Inferior parietal cortex (tissue), 1 donor: ENCODE measurements around the gene ZNF585A.
A peak's percentile ranks its signal among the peaks of the same experiment; 100 is the strongest.
"Not testable (repeated sequence)": the region's sequence is repeated elsewhere in the genome, so short reads cannot be mapped to it uniquely, and the experiment has no call there.

Source experiments
- DNase-seq: peaks from one replicate; pipeline ENCODE4 v3.0.0-alpha.2; 2016; ENCODE audit errors: extremely low spot score

ZNF585A gene

DNA sequence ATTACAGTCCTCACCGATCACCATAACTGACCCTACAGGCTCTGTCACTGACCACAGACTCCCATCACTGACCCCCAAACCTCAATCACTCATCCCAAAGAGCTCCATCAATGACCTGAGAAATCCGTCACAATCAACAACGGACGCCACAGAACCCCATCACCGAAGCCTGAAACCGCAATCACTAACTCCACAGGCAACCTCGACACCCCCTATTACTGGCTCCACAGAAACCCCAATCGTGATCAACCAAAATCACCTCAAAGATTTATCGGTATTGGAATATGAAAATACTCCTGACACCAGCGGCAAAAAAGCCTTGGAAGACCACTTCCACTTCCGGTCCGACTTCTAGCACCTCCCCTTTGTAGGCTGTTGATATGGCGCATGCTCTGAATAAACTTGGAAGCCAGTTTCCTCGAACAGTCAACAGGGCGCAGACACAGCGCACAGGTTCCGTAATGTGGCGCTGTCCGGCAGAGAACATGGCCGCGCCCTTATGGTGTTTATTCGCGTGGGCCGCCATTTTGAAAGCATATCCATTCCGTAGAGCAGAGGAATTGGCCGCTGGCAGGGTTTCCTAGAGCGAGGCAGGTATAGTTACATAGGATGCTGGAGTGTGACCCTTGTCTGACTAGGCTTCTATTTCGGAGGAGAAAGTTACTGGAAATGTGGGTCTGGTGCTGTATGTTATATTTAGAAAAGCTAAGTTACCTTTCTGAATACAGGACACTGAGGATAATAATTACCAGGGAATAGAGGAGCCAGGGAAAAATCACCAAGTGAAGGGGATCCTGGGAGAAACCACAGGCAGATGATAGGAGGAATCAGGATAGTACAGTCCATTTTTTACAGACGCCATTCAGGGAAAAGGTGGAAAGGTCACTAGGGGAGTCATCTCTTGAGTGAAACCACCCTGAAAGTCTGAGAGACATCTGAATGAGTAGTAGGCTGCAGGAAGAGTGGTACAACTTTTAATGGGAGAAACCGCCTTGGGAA is at the start of gene ZNF585A:
Gene ZNF585A (minus strand): TSS at position 328 of the 999 bp plus-strand sequence. CDS start 2,785 bp downstream, outside the sequence.
- DNase-seq: peak; percentile 99

DNA sequence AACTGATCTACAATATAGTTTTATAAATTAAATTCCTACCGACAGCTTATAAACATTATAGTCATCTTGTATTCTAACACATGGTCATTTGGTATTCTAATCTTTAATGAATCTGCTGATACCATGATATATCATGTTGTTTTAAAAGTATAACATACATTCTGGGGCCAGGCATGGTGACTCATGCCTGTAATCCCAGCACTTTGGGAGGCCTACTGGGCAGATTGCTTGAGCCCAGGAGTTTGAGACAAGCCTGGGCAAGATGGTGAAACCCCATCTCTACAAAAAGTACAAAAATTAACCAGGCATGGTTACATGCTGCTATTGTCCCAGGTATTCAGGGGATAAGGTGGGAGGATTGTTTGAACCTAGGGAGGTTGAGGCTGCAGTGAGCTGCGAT is 48.6 kb upstream of the ZNF585A start:
- no peak for DNase-seq

DNA sequence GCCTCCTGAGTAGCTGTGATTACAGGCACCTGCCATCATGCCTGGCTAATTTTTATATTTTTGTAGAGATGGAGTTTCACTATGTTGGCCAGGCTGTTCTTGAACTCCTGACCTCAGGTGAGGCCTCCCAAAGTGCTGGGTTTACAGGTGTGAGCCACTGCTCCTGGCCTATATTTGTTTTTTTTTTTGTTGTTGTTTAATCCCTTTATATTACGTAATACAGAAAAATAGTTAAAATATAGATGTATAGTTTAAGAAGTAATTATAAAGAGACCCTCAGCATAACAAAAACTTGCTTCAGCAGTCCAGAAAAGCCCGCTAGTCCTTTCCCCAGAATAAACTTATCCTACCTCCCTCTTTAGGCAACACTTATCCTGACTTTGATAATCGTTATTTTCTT is 47.9 kb upstream of the ZNF585A start:
- DNase-seq: no peak

DNA sequence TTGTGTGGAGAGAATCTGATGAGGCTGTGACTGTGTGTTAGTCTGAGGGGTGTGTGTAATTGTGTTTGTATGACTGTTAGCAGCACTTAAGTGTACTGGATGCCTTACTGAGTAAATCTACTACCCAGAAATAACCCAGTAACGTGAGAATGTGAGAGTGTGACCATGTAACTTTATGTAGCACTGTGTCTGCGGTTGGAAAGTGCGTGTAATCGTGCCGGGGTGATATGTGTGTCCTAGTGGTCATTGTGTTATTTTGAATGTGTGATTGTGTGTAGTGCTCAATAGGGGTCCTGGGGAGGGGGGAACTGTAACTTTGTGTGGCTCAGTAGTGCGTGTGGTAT is 46.1 kb upstream of the ZNF585A start:
- DNase-seq: no peak

DNA sequence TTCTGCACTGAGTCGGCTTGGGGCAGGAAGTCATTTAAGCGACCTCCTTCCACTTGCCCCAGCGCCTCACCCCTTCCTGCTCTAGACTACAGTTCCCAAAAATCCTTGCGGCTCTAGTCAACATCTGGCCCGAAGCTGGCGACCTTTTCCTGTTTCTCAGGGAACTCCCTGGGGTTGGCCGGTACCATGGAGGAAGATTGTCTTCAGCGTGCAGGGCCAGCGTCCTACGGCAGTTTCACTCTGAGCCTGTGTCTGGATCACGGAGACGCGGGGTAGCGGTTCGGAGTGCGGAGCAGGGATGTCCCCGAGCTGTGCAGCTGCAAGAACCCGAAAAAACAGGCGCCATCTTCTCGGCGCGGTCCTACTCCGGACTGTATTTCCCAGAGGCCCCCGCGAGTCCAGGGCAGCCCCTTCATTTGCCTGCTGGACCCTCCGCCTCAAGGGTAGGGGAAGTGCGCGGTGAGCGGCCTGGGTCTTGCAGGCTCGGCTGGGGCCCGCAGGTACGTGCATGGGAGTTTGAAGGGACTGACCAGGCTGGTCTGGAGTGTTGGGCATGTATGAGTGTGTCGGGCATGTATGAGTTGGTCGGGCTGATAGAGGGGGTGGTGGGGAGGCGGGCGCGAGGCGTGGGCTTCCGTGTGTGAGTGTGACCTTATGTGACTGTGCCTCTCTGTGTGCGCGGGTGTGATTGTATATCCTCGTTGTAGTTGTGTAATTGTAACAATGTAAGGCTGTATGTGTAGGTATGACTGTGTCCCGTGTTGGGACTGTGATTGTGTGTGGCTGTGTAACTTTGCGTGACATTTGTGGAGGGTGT is 45.5 kb upstream of the ZNF585A start, which contains the start of gene ZNF383:
Gene ZNF383 (plus strand): TSS at position 440 of the 817 bp plus-strand sequence. CDS start 12,240 bp downstream, outside the sequence.
- peak; percentile 95 for DNase-seq

DNA sequence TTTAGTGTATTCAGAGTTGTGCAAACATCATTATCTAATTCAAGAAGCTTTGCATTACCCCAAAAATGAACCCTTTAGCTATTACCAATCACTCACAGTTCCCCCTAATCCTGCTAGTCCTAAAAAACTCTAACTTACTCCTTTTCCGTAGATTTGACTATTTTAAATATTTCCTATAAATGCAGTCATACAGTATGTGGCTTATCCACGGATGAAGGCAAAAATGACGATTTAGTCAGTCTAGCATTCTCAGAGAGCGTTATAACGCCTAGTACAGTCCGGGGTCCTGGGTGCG is 44.9 kb upstream of the ZNF585A start:
- DNase-seq: no peak

DNA sequence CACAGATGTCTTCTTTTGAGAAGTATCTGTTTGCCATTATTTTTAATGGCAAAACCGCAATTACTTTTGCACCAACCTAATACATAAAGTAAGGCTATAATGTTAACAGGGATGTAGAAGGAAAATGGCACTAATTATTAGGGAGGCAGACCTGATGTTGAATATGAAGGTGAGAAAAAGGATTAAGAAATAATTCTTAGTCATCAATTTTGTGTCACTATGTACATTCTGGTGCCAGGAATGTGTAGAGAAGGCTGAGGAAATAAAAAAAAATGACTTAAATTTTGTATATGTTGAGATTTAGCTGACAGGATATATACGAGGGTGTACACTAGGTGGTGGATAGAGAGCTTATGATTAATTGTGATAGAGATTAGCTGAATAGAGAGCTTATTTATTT is 25.3 kb upstream of the ZNF585A start:
- DNase-seq: no peak

DNA sequence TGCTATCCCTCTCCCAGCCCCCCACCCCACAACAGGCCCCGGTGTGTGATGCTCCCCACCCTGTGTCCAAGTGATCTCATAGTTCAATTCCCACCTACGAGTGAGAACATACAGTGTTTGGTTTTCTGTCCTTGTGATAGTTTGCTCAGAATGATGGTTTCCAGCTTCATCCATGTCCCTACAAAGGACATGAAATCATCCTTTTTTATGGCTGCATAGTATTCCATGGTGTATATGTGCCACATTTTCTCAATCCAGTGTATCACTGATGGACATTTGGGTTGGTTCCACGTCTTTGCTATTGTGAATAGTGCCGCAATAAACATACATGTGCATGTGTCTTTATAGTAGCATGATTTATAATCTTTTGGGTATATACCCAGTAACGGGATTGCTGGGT is 24.6 kb upstream of the ZNF585A start:
- DNase-seq: not testable (repeated sequence)

DNA sequence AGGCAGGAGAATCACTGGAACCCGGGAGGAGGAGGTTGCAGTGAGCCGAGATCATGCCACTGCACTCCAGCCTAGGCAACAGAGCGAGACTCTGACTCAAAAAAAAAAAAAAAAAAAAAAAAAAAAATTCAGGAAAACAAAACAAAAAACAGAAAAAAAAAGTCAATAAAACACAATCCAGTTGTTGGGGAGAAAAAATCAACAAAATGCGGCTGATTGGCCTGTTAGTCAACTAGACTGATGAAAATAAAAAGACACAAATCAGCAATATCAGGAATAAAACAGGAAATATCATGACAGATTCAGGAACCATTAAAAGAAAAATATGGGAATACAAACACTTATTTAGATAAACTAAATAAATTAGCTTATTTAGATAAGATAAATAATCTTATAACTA is 22.8 kb upstream of the ZNF585A start:
- not testable (repeated sequence) for DNase-seq

DNA sequence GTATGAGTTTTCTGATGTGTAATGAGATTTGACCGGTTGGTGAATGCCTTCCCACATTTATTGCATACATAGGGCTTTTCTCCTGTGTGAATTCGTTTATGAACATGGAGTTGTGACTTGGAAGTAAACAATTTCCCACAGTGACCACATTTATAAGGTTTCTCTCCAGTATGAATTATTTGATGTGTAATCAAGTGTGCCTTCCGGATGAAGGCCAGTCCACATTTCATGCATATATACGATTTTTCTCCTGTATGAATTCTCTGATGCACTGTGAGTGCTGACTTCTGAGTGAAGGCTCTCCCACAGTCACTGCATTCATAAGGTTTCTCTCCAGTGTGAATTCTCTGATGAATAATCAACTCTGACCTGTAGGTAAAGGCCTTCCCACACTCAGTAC is 13.6 kb upstream of the ZNF585A start:
- not testable (repeated sequence) for DNase-seq

DNA sequence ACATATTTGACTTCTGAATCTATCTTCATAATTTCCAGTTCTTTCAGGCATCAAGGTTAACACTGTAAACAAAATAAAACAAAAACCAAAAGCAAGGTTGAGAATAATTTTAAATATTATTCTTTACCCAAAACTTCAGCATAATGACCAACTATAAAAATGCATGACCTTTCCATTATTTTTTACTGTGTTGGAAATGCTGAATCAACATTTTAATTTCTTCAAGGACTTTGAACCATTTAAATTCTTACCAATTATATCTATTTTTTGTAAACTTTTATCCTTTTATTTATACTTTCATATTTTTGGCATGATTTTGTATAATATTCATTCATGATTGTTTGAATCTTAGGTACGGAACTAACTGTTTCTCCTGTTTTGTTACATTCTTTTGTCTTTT is 6.9 kb downstream of the ZNF585A start:
- no peak for DNase-seq

DNA sequence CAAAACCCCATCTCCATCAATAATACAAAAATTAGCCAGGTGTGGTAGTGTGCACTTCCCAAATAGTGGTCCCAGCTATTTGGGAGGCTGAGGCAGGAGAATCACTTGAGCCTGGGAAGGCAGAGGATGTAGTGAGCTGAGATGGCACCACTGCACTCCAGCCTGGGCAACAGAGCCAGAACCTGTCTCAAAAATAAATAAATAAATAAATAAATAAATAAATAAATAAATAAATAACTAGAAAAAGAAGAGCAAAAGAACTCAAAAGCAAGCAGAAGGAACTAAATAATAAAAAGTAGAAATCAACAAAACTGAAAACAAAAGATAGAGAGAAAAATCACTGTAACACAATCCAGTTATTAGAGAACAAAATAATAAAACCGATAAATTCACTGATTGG is 12.3 kb downstream of the ZNF585A start:
- DNase-seq: no peak

DNA sequence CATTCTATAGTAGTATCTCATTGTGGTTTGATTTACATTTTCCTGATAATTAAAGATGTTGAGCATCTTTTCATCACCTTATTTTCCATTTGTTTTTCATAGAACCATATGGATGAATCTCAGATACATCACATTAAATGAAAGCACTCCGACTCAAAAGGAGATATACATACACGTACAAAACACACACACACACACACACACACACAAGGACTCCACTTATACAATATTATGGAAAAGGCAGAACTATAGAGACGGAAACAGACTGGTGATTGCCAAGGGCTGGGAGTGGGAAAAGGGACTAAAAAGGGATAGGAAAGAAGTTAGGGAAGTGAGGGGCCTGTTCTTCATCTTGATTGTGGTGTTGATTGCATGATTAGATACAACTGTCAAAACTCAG is 24.3 kb downstream of the ZNF585A start:
- DNase-seq: no peak

DNA sequence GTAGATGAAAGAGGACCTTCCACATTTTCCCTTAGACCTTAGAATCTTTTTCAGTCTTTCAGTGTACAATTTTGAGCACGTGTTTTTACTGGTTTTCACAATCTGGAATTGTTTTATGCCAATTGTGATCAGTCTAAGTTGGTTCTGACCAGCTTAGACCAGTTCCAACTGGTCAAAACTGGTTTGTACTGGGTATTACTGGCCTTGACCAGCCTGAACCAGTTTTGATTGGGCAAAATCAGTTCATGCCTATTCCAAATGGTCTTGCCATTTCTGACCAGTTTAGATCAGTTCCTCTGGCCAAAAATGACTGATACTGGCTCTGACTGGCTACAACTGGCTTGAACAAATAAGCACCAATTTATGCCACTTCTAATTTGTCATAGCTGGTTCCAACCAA is 36.4 kb downstream of the ZNF585A start:
- no peak for DNase-seq

DNA sequence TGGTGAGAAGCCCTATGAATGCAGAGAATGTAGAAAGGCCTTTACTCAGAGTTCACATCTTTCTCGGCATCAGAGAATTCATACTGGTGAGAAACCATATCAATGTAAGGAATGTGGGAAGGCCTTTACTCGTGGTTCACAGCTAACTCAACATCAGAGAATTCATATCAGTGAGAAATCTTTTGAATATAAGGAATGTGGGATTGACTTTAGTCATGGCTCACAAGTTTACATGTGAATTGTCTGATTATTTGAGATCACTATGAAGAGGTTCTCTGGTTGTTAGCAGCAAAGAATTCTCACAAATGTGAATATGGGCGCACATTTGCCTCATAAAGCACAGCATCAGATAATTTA is 43.7 kb downstream of the ZNF585A start:
- no peak for DNase-seq

DNA sequence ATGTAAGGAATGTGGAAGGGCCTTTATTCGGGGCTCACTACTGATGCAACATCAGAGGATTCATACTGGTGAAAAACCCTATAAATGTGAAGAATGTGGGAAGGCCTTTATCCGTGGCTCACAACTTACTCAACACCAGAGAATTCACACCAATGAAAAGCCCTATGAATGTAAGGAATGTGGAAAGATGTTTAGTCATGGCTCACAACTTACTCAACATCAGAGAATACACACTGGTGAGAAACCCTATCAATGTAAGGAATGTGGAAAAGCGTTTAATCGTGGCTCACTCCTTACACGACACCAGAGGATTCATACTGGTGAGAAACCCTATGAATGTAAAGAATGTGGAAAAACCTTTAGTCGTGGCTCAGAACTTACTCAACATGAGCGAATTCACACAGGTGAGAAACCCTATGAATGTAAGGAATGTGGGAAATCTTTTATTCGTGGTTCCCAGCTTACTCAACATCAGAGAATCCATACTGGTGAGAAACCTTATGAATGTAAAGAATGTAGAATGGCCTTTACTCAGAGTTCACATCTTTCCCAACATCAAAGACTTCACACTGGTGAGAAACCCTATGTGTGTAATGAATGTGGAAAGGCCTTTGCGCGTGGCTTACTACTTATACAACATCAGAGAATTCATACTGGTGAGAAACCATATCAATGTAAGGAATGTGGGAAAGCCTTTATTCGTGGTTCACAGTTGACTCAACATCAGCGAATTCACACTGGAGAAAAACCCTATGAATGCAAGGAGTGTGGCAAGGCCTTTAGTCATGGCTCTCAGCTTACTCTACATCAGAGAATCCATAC is 44.3 kb downstream of the ZNF585A start:
- no peak for DNase-seq

DNA sequence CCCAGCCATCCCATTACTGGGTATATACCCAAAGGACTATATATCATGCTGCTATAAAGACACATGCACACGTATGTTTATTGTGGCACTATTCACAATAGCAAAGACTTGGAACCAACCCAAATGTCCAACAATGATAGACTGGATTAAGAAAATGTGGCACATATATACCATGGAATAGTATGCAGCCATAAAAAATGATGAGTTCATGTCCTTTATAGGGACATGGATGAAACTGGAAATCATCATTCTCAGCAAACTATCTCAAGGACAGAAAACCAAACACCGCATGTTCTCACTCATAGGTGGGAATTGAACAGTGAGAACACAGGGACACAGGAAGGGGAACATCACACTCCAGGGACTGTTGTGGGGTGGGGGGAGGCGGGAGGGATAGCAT is 50.4 kb downstream of the ZNF585A start:
- not testable (repeated sequence) for DNase-seq

DNA sequence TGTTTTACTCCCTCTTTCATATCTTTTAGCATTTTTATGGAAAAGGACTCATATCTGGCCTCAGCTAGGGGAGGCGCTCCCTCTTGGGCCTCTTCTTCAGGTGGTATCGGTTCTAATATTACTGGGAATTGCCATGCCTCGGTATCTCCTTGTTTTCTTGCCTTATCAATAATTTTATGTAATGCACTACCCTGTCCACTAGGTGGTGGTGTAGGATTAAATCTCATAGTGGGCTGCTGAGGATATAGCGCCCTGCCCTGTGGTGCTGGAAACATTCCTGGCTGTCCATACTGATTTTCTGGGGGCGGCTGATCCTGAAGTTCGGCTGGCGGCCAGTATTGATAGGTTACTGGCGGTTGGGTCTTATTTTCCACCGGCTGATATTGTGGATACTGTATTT is 58.5 kb downstream of the ZNF585A start:
- DNase-seq: no peak

DNA sequence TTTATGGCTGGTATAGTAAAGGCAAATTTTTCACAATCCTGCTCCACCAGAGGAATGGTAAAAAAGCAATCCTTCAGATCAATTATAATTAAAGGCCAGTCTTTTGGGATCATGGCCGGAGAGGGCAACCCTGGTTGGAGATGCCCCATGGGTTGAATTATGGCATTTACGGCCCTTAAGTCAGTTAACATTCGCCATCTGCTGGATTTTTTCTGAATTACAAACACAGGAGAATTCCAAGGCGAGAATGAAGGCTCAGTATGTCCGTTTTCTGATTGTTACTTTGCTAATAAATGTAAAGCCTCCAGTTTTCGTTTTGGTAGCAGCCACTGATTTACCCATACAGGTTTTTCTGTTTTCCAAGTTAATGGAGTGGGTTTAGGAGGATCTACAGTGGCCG is 60.7 kb downstream of the ZNF585A start:
- DNase-seq: not testable (repeated sequence)

DNA sequence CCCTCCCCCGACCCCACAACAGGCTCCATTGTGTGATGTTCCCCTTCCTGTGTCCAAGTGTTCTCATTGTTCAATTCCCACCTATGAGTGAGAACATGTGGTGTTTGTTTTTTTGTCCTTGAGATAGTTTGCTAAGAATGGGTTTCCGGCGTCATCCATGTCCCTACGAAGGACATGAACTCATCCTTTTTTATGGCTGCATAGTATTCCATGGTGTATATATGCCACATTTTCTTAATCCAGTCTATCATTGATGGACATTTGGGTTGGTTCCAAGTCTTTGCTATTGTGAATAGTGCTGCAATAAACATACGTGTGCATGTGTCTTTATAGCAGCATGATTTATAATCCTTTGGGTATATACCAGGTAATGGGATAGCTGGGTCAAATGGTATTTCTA is 68.4 kb downstream of the ZNF585A start:
- not testable (repeated sequence) for DNase-seq

DNA sequence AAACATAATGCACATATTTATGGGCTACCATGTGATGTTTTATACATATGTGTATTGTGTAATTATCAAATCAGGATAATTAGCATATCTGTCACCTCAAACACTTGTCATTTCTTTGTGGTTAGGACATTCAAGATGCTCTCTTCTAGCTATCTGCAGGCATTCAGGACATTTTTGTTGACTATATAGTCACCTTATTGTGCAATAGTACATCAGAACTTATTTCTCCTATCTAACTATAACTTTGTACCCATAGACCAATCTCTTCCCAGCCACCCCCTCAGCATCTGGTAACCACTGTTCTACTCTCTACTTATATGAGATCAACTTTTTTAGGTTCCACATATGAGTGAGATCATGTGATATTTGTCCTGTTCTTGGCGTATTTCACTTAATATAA is 73.9 kb downstream of the ZNF585A start:
- DNase-seq: no peak

DNA sequence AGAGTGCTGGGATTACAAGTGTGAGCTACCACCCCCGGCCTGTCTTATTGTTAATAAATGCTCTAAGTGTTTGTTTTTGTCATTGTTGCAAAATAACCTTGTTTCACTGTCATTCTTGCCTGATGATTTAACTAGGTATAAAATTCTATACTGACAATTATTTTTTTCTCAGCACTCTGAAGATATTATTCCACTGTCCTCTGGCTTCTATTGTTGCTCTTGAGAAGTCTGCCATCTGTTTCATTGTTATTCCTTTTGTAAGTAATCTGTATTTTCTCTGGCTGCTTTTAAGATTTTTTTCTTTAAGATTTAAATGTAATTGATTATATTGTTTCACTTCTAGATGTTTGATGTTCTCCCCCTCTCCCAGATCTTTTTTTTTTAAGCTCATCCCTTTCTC is 76.6 kb downstream of the ZNF585A start:
- no peak for DNase-seq
